Inflammatory macrophage treated with lipopolysaccharide for 1 hour (primary cell): Measurements from ENCODE around the gene TRAF3.

Source experiments
- DNase-seq, 2 donors: peaks; one replicate each; pipeline ENCODE4 v3.0.0-alpha.2; 2020 to 2022

The TRAF3 gene

GRCh38 chr14:102943454-102943853, 166.2 kb downstream of the TRAF3 start:
- no peak for DNase-seq

GRCh38 chr14:102943979-102944378, 166.7 kb downstream of the TRAF3 start:
- DNase-seq, result no peak

- DNase-seq, result no peak
Measured at GRCh38 chr14:102944448-102945330, 167.4 kb downstream of the TRAF3 start.

- DNase-seq, result no peak
Measured at GRCh38 chr14:102945346-102946130, 168.3 kb downstream of the TRAF3 start.

GRCh38 chr14:102947321-102948103, 170.3 kb downstream of the TRAF3 start:
- no peak for DNase-seq

GRCh38 chr14:102948698-102949061, 171.4 kb downstream of the TRAF3 start:
- DNase-seq, result no peak

- peak; percentile 52 to 59 for DNase-seq
Measured at GRCh38 chr14:102949062-102949800, 172.0 kb downstream of the TRAF3 start.

GRCh38 chr14:102949801-102950451, 172.7 kb downstream of the TRAF3 start:
- DNase-seq, result no peak

GRCh38 chr14:102951034-102951433, 173.8 kb downstream of the TRAF3 start:
- no peak for DNase-seq

GRCh38 chr14:102951799-102952198, 174.6 kb downstream of the TRAF3 start:
- no peak for DNase-seq

GRCh38 chr14:102952276-102952675, 175.0 kb downstream of the TRAF3 start:
- DNase-seq, result no peak

GRCh38 chr14:102953100-102953499, 175.9 kb downstream of the TRAF3 start:
- DNase-seq, result no peak

- no peak for DNase-seq
Measured at GRCh38 chr14:102954081-102954789, 177.0 kb downstream of the TRAF3 start.

GRCh38 chr14:102955636-102956408, 178.6 kb downstream of the TRAF3 start:
- DNase-seq, result no peak

- peak in 1 of 2 donors; percentile 33 for DNase-seq
Measured at GRCh38 chr14:102957222-102957621, 180.0 kb downstream of the TRAF3 start.

- DNase-seq, result no peak
Measured at GRCh38 chr14:102958461-102958860, 181.2 kb downstream of the TRAF3 start.
